Osteoblast (primary cell): ENCODE results near the gene ARHGAP32. TPM values are rescaled to one million over a fixed set of nuclear protein-coding genes. Genes with fewer than 3 reads are reported as not detected.

ENCODE experiments used
- DNase-seq: peaks from one replicate; pipeline ENCODE4 v3.0.0; 2011; ENCODE audit warnings: low spot score, mixed read lengths; ENCODE audit not compliant: insufficient read length; ENCODE audit errors: missing footprints
- H2AFZ ChIP-seq: 2 replicates; pipeline ENCODE4 v1.6.0; 2011; ENCODE audit warnings: mild to moderate bottlenecking, low read length
- H3K27ac ChIP-seq: 2 replicates; pipeline ENCODE4 v1.5.1; 2011; ENCODE audit warnings: mild to moderate bottlenecking, low read depth, low read length, moderate library complexity
- H3K27me3 ChIP-seq: 2 replicates; pipeline ENCODE4 v1.6.0; 2012; ENCODE audit warnings: mild to moderate bottlenecking, control low read depth, inconsistent platforms, low read length, moderate library complexity; ENCODE audit not compliant: insufficient read depth
- H3K36me3 ChIP-seq: 2 replicates; pipeline ENCODE4 v1.5.1; 2011; ENCODE audit warnings: mild to moderate bottlenecking, low read length, control low read depth, moderate library complexity; ENCODE audit not compliant: insufficient read depth
- H3K4me1 ChIP-seq: 2 replicates; pipeline ENCODE4 v1.5.1; 2011; ENCODE audit warnings: mild to moderate bottlenecking, low read length, control low read depth, moderate library complexity; ENCODE audit not compliant: insufficient read depth
- H3K4me2 ChIP-seq: 2 replicates; pipeline ENCODE4 v1.6.0; 2011; ENCODE audit warnings: mild to moderate bottlenecking, low read length; ENCODE audit not compliant: insufficient read depth
- H3K4me3 ChIP-seq: fragments of 200-600 bp; sonication (generic); 3 replicates; pipeline ENCODE4 v1.5.1; 2012; ENCODE audit warnings: mild to moderate bottlenecking, low read length, inconsistent platforms; ENCODE audit not compliant: insufficient read depth
- H3K79me2 ChIP-seq: 2 replicates; pipeline ENCODE4 v1.6.0; 2012; ENCODE audit warnings: mild to moderate bottlenecking, low read length, control low read depth, inconsistent platforms; ENCODE audit not compliant: insufficient read depth
- H3K9me3 ChIP-seq: 2 replicates; pipeline ENCODE4 v1.5.1; 2011; ENCODE audit warnings: low read depth, low read length, control low read depth
- H4K20me1 ChIP-seq: 2 replicates; pipeline ENCODE4 v1.6.0; 2012; ENCODE audit warnings: mild to moderate bottlenecking, low read length, control low read depth; ENCODE audit not compliant: insufficient read depth
- total RNA-seq: library from RNA; depleted of rRNA; stranded (reverse); fragments of >200 nt; gene quantifications from 2 replicates; pipeline ENCODE4 v1.2.3, GENCODE V29; 2012
- TF ChIP-seq, protein P1 (sequence below): IDR thresholded peaks from 2 replicates; pipeline ENCODE4 v1.5.1; 2011; ENCODE audit warnings: mild to moderate bottlenecking, low read depth, low read length, moderate library complexity; ENCODE audit errors: extremely low read depth

The ARHGAP32 gene
- total RNA-seq, 1 donor = 25.3 TPM

DNA sequence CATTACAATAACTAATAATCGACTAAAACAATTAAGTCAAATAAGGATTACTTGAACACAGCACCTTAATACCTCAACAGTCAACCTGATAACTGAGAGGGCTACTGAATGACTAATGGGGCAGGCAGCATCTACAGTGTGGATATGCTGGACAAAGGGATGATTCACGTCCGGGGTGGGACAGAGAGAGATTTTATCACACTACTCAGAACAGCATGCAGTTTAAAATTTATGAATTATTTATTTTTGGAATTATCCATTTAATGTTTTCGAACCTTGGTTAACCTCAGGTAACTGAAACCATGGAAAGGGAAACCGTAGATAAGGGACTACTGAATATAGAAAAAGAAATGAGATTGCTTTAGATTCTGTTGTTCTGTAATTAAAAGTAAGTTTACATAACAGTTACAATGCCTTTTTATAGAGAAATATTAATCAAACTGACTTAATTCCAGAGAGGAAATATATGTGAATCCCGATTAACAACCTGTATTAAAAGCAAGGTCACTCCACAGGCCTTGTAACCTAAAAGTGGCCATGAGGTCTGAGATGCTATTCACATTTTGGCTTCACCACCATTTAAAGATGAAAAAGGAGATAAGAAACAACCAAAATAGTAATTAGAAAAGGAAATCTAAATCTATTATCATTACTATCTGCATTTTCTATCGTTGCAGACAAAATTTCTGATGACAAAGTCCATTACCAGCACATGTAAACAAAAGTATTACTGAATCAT is 130.5 kb downstream of the ARHGAP32 start:
- Histone ChIP-seq H3K4me1 (peaks cover 5% of the 10 kb centered on the region), H3K79me2 (no peaks in the 10 kb centered on the region), H2AFZ (no peak overlapping the region), H3K9me3 (no peaks in the 10 kb centered on the region), H3K27me3 (no peaks in the 10 kb centered on the region), H3K4me2 (no peak overlapping the region), H3K27ac (no peak overlapping the region), H4K20me1 (no peaks in the 10 kb centered on the region), H3K36me3 (no peaks in the 10 kb centered on the region), H3K4me3 (no peak overlapping the region)
- TF ChIP-seq, protein P1, sequence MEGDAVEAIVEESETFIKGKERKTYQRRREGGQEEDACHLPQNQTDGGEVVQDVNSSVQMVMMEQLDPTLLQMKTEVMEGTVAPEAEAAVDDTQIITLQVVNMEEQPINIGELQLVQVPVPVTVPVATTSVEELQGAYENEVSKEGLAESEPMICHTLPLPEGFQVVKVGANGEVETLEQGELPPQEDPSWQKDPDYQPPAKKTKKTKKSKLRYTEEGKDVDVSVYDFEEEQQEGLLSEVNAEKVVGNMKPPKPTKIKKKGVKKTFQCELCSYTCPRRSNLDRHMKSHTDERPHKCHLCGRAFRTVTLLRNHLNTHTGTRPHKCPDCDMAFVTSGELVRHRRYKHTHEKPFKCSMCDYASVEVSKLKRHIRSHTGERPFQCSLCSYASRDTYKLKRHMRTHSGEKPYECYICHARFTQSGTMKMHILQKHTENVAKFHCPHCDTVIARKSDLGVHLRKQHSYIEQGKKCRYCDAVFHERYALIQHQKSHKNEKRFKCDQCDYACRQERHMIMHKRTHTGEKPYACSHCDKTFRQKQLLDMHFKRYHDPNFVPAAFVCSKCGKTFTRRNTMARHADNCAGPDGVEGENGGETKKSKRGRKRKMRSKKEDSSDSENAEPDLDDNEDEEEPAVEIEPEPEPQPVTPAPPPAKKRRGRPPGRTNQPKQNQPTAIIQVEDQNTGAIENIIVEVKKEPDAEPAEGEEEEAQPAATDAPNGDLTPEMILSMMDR = no peak
- no peak for DNase-seq

- H3K9me3 ChIP-seq = no peaks in the 10 kb centered on the region
- no peak overlapping the region for H3K4me3 ChIP-seq
- H3K36me3 ChIP-seq = no peaks in the 10 kb centered on the region
- no peaks in the 10 kb centered on the region for H3K27me3 ChIP-seq
- H3K79me2 ChIP-seq = no peaks in the 10 kb centered on the region
- H2AFZ ChIP-seq = no peak overlapping the region
- no peak for DNase-seq
- TF ChIP-seq, protein P1 = no peak
- H3K4me2 ChIP-seq = no peak overlapping the region
- no peak overlapping the region for H3K27ac ChIP-seq
- no peaks in the 10 kb centered on the region for H4K20me1 ChIP-seq
- peaks cover 5% of the 10 kb centered on the region for H3K4me1 ChIP-seq
Observed at GRCh38 chr11:129056916-129057315, 135.2 kb downstream of the ARHGAP32 start.

- Histone ChIP-seq H3K4me3 (no peak overlapping the region), H3K27me3 (no peaks in the 10 kb centered on the region), H3K4me1 (no peaks in the 10 kb centered on the region), H4K20me1 (no peaks in the 10 kb centered on the region), H3K27ac (no peak overlapping the region), H3K4me2 (no peak overlapping the region), H3K9me3 (no peaks in the 10 kb centered on the region), H3K79me2 (no peaks in the 10 kb centered on the region), H3K36me3 (no peaks in the 10 kb centered on the region), H2AFZ (no peak overlapping the region)
- DNase-seq = no peak
- TF ChIP-seq, protein P1 = no peak
Observed at GRCh38 chr11:129055196-129055595, 136.9 kb downstream of the ARHGAP32 start.

DNA sequence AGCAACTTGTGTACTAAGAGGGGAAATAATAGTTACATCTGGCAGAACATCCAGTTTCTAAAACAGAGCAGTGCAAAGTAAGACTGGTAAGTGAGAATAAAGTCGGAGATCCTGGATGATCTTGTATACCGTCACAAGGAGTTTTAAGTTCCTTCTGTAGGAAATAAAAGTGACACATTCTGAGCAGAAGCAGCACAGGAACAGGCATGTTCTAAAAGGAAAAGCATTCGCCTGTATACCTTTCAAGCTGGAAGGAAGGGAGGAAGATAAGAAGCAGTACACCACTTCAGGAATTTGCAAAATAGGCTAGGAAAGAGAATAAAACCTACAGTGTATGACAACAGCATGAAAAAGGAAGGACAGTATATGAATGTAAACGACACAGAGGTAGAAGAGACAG is 143.2 kb downstream of the ARHGAP32 start:
- H4K20me1 ChIP-seq = no peaks in the 10 kb centered on the region
- peak; percentile 29 for DNase-seq
- no peaks in the 10 kb centered on the region for H3K27me3 ChIP-seq
- no peak overlapping the region for H3K27ac ChIP-seq
- H3K4me3 ChIP-seq = no peak overlapping the region
- no peaks in the 10 kb centered on the region for H3K9me3 ChIP-seq
- no peaks in the 10 kb centered on the region for H3K4me1 ChIP-seq
- no peak overlapping the region for H2AFZ ChIP-seq
- TF ChIP-seq, protein P1 = no peak
- no peak overlapping the region for H3K4me2 ChIP-seq
- H3K79me2 ChIP-seq = no peaks in the 10 kb centered on the region
- H3K36me3 ChIP-seq = no peaks in the 10 kb centered on the region
